GM23338 (cell line): ENCODE data around the gene SERBP1. TPM values are rescaled to one million over a fixed set of nuclear protein-coding genes. Genes with fewer than 3 reads are reported as not detected.
A peak's percentile ranks its signal among the peaks of the same experiment; 100 is the strongest.

Source experiments
- ATAC-seq: fragments of 200-7000 bp; cut with Tn5 transposase; 3 replicates; pipeline ENCODE4 v1.9.1; 2020
- DNase-seq: peaks from one replicate; pipeline ENCODE4 v3.0.0-alpha.2; 2015; ENCODE audit warnings: low spot score
- H2AFZ ChIP-seq: fragments of 200-600 bp; sonication (generic); 2 replicates; pipeline ENCODE4 v1.8.0; 2016; ENCODE audit warnings: antibody characterized with exemption, mild to moderate bottlenecking, moderate library complexity
- H3F3A ChIP-seq: fragments of 200-600 bp; sonication (generic); replicated peaks from 2 replicates; pipeline ENCODE4 v1.8.0; 2017; ENCODE audit warnings: antibody characterized with exemption, mixed run types, low read depth
- H3K27ac ChIP-seq: fragments of 200-600 bp; sonication (generic); 2 replicates; pipeline ENCODE4 v1.6.1; 2016; ENCODE audit warnings: low read depth
- H3K27me3 ChIP-seq: fragments of 200-600 bp; sonication (generic); 2 replicates; pipeline ENCODE4 v1.8.0; 2016; ENCODE audit warnings: mild to moderate bottlenecking, mixed run types, moderate library complexity; ENCODE audit not compliant: insufficient read depth
- H3K36me3 ChIP-seq: fragments of 200-600 bp; sonication (generic); 2 replicates; pipeline ENCODE4 v1.8.0; 2016; ENCODE audit warnings: mild to moderate bottlenecking; ENCODE audit not compliant: insufficient read depth
- H3K4me1 ChIP-seq: fragments of 200-600 bp; sonication (generic); 2 replicates; pipeline ENCODE4 v1.8.0; 2016; ENCODE audit warnings: mild to moderate bottlenecking, moderate library complexity; ENCODE audit not compliant: insufficient read depth
- H3K4me2 ChIP-seq: fragments of 200-600 bp; sonication (generic); 2 replicates; pipeline ENCODE4 v1.7.1; 2017; ENCODE audit warnings: mixed run types
- H3K4me3 ChIP-seq: fragments of 200-600 bp; sonication (generic); 2 replicates; pipeline ENCODE4 v1.6.1; 2016; ENCODE audit warnings: mixed run types
- H3K79me2 ChIP-seq: fragments of 200-600 bp; sonication (generic); replicated peaks from 2 replicates; pipeline ENCODE4 v1.8.0; 2017; ENCODE audit warnings: mild to moderate bottlenecking; ENCODE audit not compliant: insufficient read depth
- H3K9me2 ChIP-seq: fragments of 200-600 bp; sonication (generic); 2 replicates; pipeline ENCODE4 v1.8.0; 2017; ENCODE audit not compliant: insufficient read depth
- H4K20me1 ChIP-seq: fragments of 200-600 bp; sonication (generic); replicated peaks from 2 replicates; pipeline ENCODE4 v1.8.0; 2017; ENCODE audit warnings: mild to moderate bottlenecking; ENCODE audit not compliant: insufficient read depth
- H3K27ac Mint-ChIP-seq: 2 replicates; pipeline ENCODE4 v1.8.0; 2020; ENCODE audit warnings: inconsistent platforms, mild to moderate bottlenecking, moderate library complexity, mixed read lengths
- H3K27me3 Mint-ChIP-seq: 3 replicates; pipeline ENCODE4 v1.8.0; 2022; ENCODE audit warnings: low read depth, mild to moderate bottlenecking, moderate library complexity, mixed read lengths, inconsistent platforms; ENCODE audit not compliant: insufficient read depth, poor library complexity
- H3K36me3 Mint-ChIP-seq: 3 replicates; pipeline ENCODE4 v1.8.0; 2021; ENCODE audit warnings: low read depth, mild to moderate bottlenecking, inconsistent platforms, moderate library complexity, mixed read lengths
- H3K4me1 Mint-ChIP-seq: 3 replicates; pipeline ENCODE4 v1.8.0; 2020; ENCODE audit warnings: mild to moderate bottlenecking, inconsistent platforms, mixed read lengths
- H3K4me3 Mint-ChIP-seq: 3 replicates; pipeline ENCODE4 v1.8.0; 2021; ENCODE audit warnings: moderate library complexity, mild to moderate bottlenecking, inconsistent platforms, mixed read lengths
- H3K9me3 Mint-ChIP-seq: 3 replicates; pipeline ENCODE4 v1.8.0; 2020; ENCODE audit warnings: moderate library complexity, mild to moderate bottlenecking, inconsistent platforms, mixed read lengths
- CREB1 ChIP-seq: fragments of 250-450 bp; sonication (Bioruptor Pico); IDR thresholded peaks from 2 replicates; pipeline ENCODE4 v1.5.0; 2020; ENCODE audit warnings: low read depth, mild to moderate bottlenecking, moderate library complexity
- ETS1 ChIP-seq: IDR thresholded peaks from 2 replicates; pipeline ENCODE4 v1.6.1; 2016; ENCODE audit warnings: antibody characterized with exemption
- EZH2phosphoT487 ChIP-seq: fragments of 200-600 bp; sonication (generic); IDR thresholded peaks from one replicate; pipeline ENCODE4 v1.8.1; 2018; ENCODE audit warnings: antibody characterized with exemption; ENCODE audit not compliant: unreplicated experiment
- JUNB ChIP-seq: IDR thresholded peaks from one replicate; pipeline ENCODE4 v1.6.1; 2016; ENCODE audit warnings: antibody characterized with exemption; ENCODE audit not compliant: unreplicated experiment
- NANOG ChIP-seq: IDR thresholded peaks from 2 replicates; pipeline ENCODE4 v1.6.1; 2016; ENCODE audit warnings: antibody characterized with exemption, borderline replicate concordance
- POLR2AphosphoS5 ChIP-seq: IDR thresholded peaks from 2 replicates; pipeline ENCODE4 v1.6.1; 2016; ENCODE audit warnings: antibody characterized with exemption, low read depth
- STAT1 ChIP-seq: IDR thresholded peaks from one replicate; pipeline ENCODE4 v1.6.1; 2016; ENCODE audit warnings: antibody characterized with exemption; ENCODE audit not compliant: unreplicated experiment
- ZNF331 ChIP-seq: fragments of 250-450 bp; sonication (Bioruptor Pico); IDR thresholded peaks from 2 replicates; pipeline ENCODE4 v1.5.0; 2020; ENCODE audit warnings: low read depth, mild to moderate bottlenecking, moderate library complexity
- ZNF462 ChIP-seq: fragments of 250-450 bp; sonication (Bioruptor Pico); IDR thresholded peaks from 2 replicates; pipeline ENCODE4 v1.5.0; 2020; ENCODE audit warnings: mild to moderate bottlenecking, moderate library complexity
- polyA plus RNA-seq: library from polyadenylated mRNA; unstranded; fragments of >200 nt; fragmentation: Nextera tagmentation; extraction: Ambion mirVana; gene quantifications from 2 replicates; pipeline ENCODE4 v1.2.1, GENCODE V29; 2016
- total RNA-seq: library from RNA; depleted of rRNA; stranded (reverse); fragments of >200 nt; shearing (Covaris generic); gene quantifications from 2 replicates; pipeline ENCODE4 v1.2.3, GENCODE V29; 2014

The SERBP1 gene
- total and polyA plus RNA-seq, 2 experiments from 2014 or later: 559 to 674 TPM

GRCh38 chr1:67463298-67463955 is 33.2 kb upstream of the SERBP1 start:
- H3K27me3 Mint-ChIP-seq: peaks cover 2% of the 10 kb centered on the region
- ATAC-seq (peak; percentile 35), DNase-seq (peak; percentile 32)
- Histone ChIP-seq H3K9me2 (no peaks in the 10 kb centered on the region; the same call in 1 of the 2 replicates), H3K27me3 (no peaks in the 10 kb centered on the region), H4K20me1 (no peaks in the 10 kb centered on the region), H3K4me2 (peak overlapping the region; percentile 57), H3K4me3 (no peak overlapping the region), H3F3A (no peaks in the 10 kb centered on the region; the same call in 1 of the 2 replicates), H2AFZ (no peak overlapping the region), H3K79me2 (no peaks in the 10 kb centered on the region), H3K4me1 (peaks cover 47% of the 10 kb centered on the region), H3K27ac (no peak overlapping the region), H3K36me3 (no peaks in the 10 kb centered on the region)
- no peaks in the 10 kb centered on the region; the same call in 2 of the 3 replicates for H3K9me3 Mint-ChIP-seq
- no peak overlapping the region for H3K4me3 Mint-ChIP-seq
- H3K4me1 Mint-ChIP-seq: peaks cover 50% of the 10 kb centered on the region
- H3K27ac Mint-ChIP-seq: no peak overlapping the region
- TF ChIP-seq CREB1 (CRISPR knock-in tag) (no peak), EZH2phosphoT487 (no peak), ZNF462 (no peak), ZNF331 (CRISPR knock-in tag) (no peak), POLR2AphosphoS5 (no peak), NANOG (no peak), JUNB (no peak), ETS1 (no peak), STAT1 (no peak)
- no peaks in the 10 kb centered on the region for H3K36me3 Mint-ChIP-seq
